HCT116 (cell line): ENCODE measurements around the gene ARSI. TPM values are rescaled to one million over a fixed set of nuclear protein-coding genes. Genes with fewer than 3 reads are reported as not detected.

ENCODE experiments used
- ATAC-seq: fragments of 200-7000 bp; cut with Tn5 transposase; 2 replicates; pipeline ENCODE4 v1.9.1; 2020; ENCODE audit warnings: mild to moderate bottlenecking, moderate library complexity
- BruUV-seq: library from RNA; stranded (reverse); fragments of 400-500 nt; replicated peaks from 2 replicates; lab custom pipeline; 2021; lab: Mats Ljungman, UMichigan
- CTCF ChIA-PET: fragments of 300-600 bp; sonication (Branson Sonifier 250); formaldehyde crosslinking; loops from one replicate; lab custom pipeline; 2021; ENCODE audit warnings: antibody characterized with exemption; lab: Charles Lee
- POLR2A ChIA-PET: fragments of 300-600, 350-600 bp; sonication (Branson Sonifier 250); formaldehyde crosslinking; loops from one replicate; lab custom pipeline; 2021; ENCODE audit warnings: antibody characterized with exemption; lab: Charles Lee
- RAD21 ChIA-PET, 2 experiments: fragments of 300-600 bp; sonication (Branson Sonifier 250); formaldehyde crosslinking; loops; one replicate each; lab custom pipeline; 2023; ENCODE audit warnings: low total read pairs in 2 of 2; ENCODE audit not compliant: uncharacterized antibody in 2 of 2, unreplicated experiment in 2 of 2, low non-redundant PET in 1 of 2; lab: Charles Lee
- DNase-seq: peaks from one replicate; pipeline ENCODE4 v3.0.0-alpha.2; 2010; ENCODE audit warnings: low read depth, low spot score
- H2AFZ ChIP-seq: fragments of 200-600 bp; shearing (Covaris generic), sonication (generic); 2 replicates; pipeline ENCODE4 v1.6.1; 2017; ENCODE audit warnings: low read depth, mixed run types, mixed read lengths, antibody characterized with exemption, low read length; ENCODE audit not compliant: poor library complexity, severe bottlenecking
- H3K27ac ChIP-seq: 2 replicates; pipeline ENCODE4 v1.5.1; 2012; ENCODE audit warnings: low read depth, low read length
- H3K27me3 ChIP-seq: fragments of 200-600 bp; sonication (generic); 2 replicates; pipeline ENCODE4 v1.6.1; 2016; ENCODE audit warnings: mixed run types, low read length, mixed read lengths; ENCODE audit not compliant: insufficient read depth
- H3K36me3 ChIP-seq, 2 experiments: fragments of 200-500 bp in 1 of 2; fragments of 200-600 bp in 1 of 2; sonication (Bioruptor generic) in 1 of 2; sonication (generic) in 1 of 2; 2 replicates each; pipeline versions ENCODE4 v1.5.1 to v1.6.1; 2014 to 2016; ENCODE audit warnings: low read length in 2 of 2, inconsistent platforms in 1 of 2, mixed read lengths in 1 of 2, mixed run types in 1 of 2; ENCODE audit not compliant: insufficient read depth in 2 of 2, control insufficient read depth in 1 of 2
- H3K4me1 ChIP-seq, 2 experiments: fragments of 200-600 bp in 1 of 2; sonication (generic) in 1 of 2; 2 replicates each; pipeline versions ENCODE4 v1.5.1 to v1.6.1; 2012 to 2017; ENCODE audit warnings: low read length in 2 of 2, inconsistent platforms in 1 of 2, mild to moderate bottlenecking in 1 of 2, mixed read lengths in 1 of 2, mixed run types in 1 of 2, moderate library complexity in 1 of 2; ENCODE audit not compliant: insufficient read depth in 2 of 2, control insufficient read depth in 1 of 2
- H3K4me2 ChIP-seq: fragments of 200-600 bp; sonication (generic); 2 replicates; pipeline ENCODE4 v1.6.1; 2017; ENCODE audit warnings: mixed run types, low read length, mixed read lengths
- H3K4me3 ChIP-seq, 2 experiments: fragments of 200-600 bp in 1 of 2; sonication (generic) in 1 of 2; replicated peaks in 1 of 2; 2 replicates each; pipeline ENCODE4 v1.5.1; 2011 to 2016; ENCODE audit warnings: low read length in 2 of 2, control low read depth in 1 of 2, low read depth in 1 of 2, mild to moderate bottlenecking in 1 of 2, mixed read lengths in 1 of 2, mixed run types in 1 of 2
- H3K79me2 ChIP-seq: fragments of 200-600 bp; sonication (generic); 2 replicates; pipeline ENCODE4 v1.6.1; 2017; ENCODE audit warnings: mild to moderate bottlenecking, mixed run types, low read length, moderate library complexity, mixed read lengths; ENCODE audit not compliant: insufficient read depth
- H3K9ac ChIP-seq: fragments of 200-600 bp; sonication (generic); 2 replicates; pipeline ENCODE4 v1.6.1; 2016; ENCODE audit warnings: low read length, mixed read lengths
- H3K9me2 ChIP-seq: fragments of 200-600 bp; sonication (generic), shearing (Covaris generic); 2 replicates; pipeline ENCODE4 v1.6.1; 2017; ENCODE audit warnings: mixed run types, mild to moderate bottlenecking, moderate library complexity; ENCODE audit not compliant: insufficient read depth
- H3K9me3 ChIP-seq, 2 experiments: fragments of 200-500 bp in 1 of 2; fragments of 200-600 bp in 1 of 2; sonication (Bioruptor generic) in 1 of 2; sonication (generic) in 1 of 2; 2 replicates each; pipeline ENCODE4 v1.6.1; 2014 to 2017; ENCODE audit warnings: low read length in 2 of 2, mixed read lengths in 2 of 2, inconsistent platforms in 1 of 2, low read depth in 1 of 2, mild to moderate bottlenecking in 1 of 2, mixed run types in 1 of 2, moderate library complexity in 1 of 2; ENCODE audit not compliant: control insufficient read depth in 1 of 2, insufficient read depth in 1 of 2
- H4K20me1 ChIP-seq: fragments of 200-600 bp; sonication (generic), shearing (Covaris generic); 2 replicates; pipeline ENCODE4 v1.6.1; 2017; ENCODE audit warnings: mixed run types, mild to moderate bottlenecking, moderate library complexity; ENCODE audit not compliant: insufficient read depth
- ATF3 ChIP-seq: IDR thresholded peaks from 2 replicates; pipeline ENCODE4 v1.6.1; 2012
- CBX3 ChIP-seq: IDR thresholded peaks from 2 replicates; pipeline ENCODE4 v1.6.1; 2012; ENCODE audit warnings: low read depth
- CTCF ChIP-seq, 3 experiments: fragments of 200-600 bp in 1 of 3; sonication (generic) in 1 of 3; IDR thresholded peaks in 2 of 3; conservative IDR thresholded peaks in 1 of 3; 2 replicates each; pipeline ENCODE4 v1.5.1; 2012 to 2017; ENCODE audit warnings: low read depth in 2 of 3, low read length in 2 of 3, antibody characterized with exemption in 1 of 3, borderline replicate concordance in 1 of 3, control low read depth in 1 of 3, mild to moderate bottlenecking in 1 of 3, mixed read lengths in 1 of 3, mixed run types in 1 of 3, moderate library complexity in 1 of 3; ENCODE audit not compliant: insufficient read depth in 1 of 3
- EGR1 ChIP-seq: IDR thresholded peaks from 2 replicates; pipeline ENCODE4 v1.6.1; 2012; ENCODE audit warnings: low read depth
- ELF1 ChIP-seq: IDR thresholded peaks from 2 replicates; pipeline ENCODE4 v1.6.1; 2012; ENCODE audit warnings: low read depth, borderline replicate concordance
- EZH2 ChIP-seq: fragments of 200-600 bp; sonication (generic); IDR thresholded peaks from 2 replicates; pipeline ENCODE4 v1.6.1; 2017; ENCODE audit warnings: antibody characterized with exemption, mixed run types
- JUND ChIP-seq: IDR thresholded peaks from 2 replicates; pipeline ENCODE4 v1.6.1; 2012
- MAX ChIP-seq: IDR thresholded peaks from 2 replicates; pipeline ENCODE4 v1.6.1; 2012
- POLR2A ChIP-seq: IDR thresholded peaks from 2 replicates; pipeline ENCODE4 v1.7.0; 2011; ENCODE audit warnings: borderline replicate concordance; ENCODE audit not compliant: insufficient read depth, insufficient read length; ENCODE audit errors: extremely low read depth
- SIN3A ChIP-seq: IDR thresholded peaks from 2 replicates; pipeline ENCODE4 v1.6.1; 2012; ENCODE audit warnings: low read depth
- SP1 ChIP-seq: IDR thresholded peaks from 2 replicates; pipeline ENCODE4 v1.6.1; 2012; ENCODE audit warnings: low read depth
- YY1 ChIP-seq: IDR thresholded peaks from 2 replicates; pipeline ENCODE4 v1.6.1; 2011; ENCODE audit warnings: low read length, low read depth, moderate library complexity, mild to moderate bottlenecking; ENCODE audit not compliant: insufficient replicate concordance; ENCODE audit errors: extremely low read depth
- ZNF274 ChIP-seq: fragments of 200-500 bp; sonication (Bioruptor generic); IDR thresholded peaks from 2 replicates; pipeline ENCODE4 v1.6.1; 2014; ENCODE audit warnings: mild to moderate bottlenecking, low read depth, low read length, inconsistent platforms
- intact Hi-C: fragments of 100-400 bp; cut with micrococcal nuclease; formaldehyde crosslinking; loops from 2 replicates; pipeline ENCODE4 v1.10.0; 2022
- total RNA-seq: library from RNA; stranded (reverse); gene quantifications from one replicate; pipeline ENCODE4 v1.2.1, GENCODE V29; 2021; ENCODE audit not compliant: unreplicated experiment

Gene ARSI
- total RNA-seq, 1 experiment from 2014 or later: 0.07 TPM

- BruUV-seq: no TSS peak
- H3K9ac ChIP-seq: no peak overlapping the region
- CTCF ChIA-PET: no interaction called here
Observed at GRCh38 chr5:150265870-150266383, 36.8 kb downstream of the ARSI start.

More at GRCh38 chr5:150265870-150266383, 36.8 kb downstream of the ARSI start:
- intact Hi-C loops: no loop called here
- no peaks in the 10 kb centered on the region for H3K9me2 ChIP-seq
- no peaks in the 10 kb centered on the region for H3K27me3 ChIP-seq
- H3K36me3 ChIP-seq: no peaks in the 10 kb centered on the region
- ChIA-PET POLR2A (no interaction called here), RAD21 (no interaction called here)
- H3K4me3 ChIP-seq: no peak overlapping the region
- TF ChIP-seq ZNF274: no peak
- no peak for TF ChIP-seq ATF3
- TF ChIP-seq EZH2: no peak
- no peak for TF ChIP-seq POLR2A
- TF ChIP-seq YY1: no peak
- TF ChIP-seq SP1: no peak
- no peak for TF ChIP-seq JUND
- TF ChIP-seq SIN3A: no peak
- no peak for TF ChIP-seq MAX
- no peak for TF ChIP-seq EGR1
- no peak for TF ChIP-seq CBX3
- TF ChIP-seq ELF1: no peak
- TF ChIP-seq CTCF (IDR thresholded peaks at IDR 0.05 in 2 of 3, conservative IDR thresholded peaks at IDR 0.05 in 1 of 3; ENCODE audit: borderline replicate concordance in 1 of 3, insufficient read depth in 1 of 3, low read depth in 2 of 3, low read length in 2 of 3): no peak
- DNase-seq (no peak), ATAC-seq (no peak)
- peaks cover 22% of the 10 kb centered on the region in 2 experiments for H3K4me1 ChIP-seq
- H2AFZ ChIP-seq: no peak overlapping the region
- no peaks in the 10 kb centered on the region for H4K20me1 ChIP-seq
- H3K27ac ChIP-seq: no peak overlapping the region
- no peaks in the 10 kb centered on the region for H3K79me2 ChIP-seq
- H3K4me2 ChIP-seq: no peak overlapping the region
- no peaks in the 10 kb centered on the region for H3K9me3 ChIP-seq
